CD4-positive, alpha-beta T cell treated with Interleukin-15 for 4 hours (primary cell): ENCODE measurements around the gene XRCC4.
"Not testable (repeated sequence)": the region's sequence is repeated elsewhere in the genome, so short reads cannot be mapped to it uniquely, and the experiment has no call there.

Experiments used
- DNase-seq: peaks from one replicate; pipeline ENCODE4 v3.0.0-alpha.2; 2020; ENCODE audit warnings: low spot score

XRCC4 gene

DNA sequence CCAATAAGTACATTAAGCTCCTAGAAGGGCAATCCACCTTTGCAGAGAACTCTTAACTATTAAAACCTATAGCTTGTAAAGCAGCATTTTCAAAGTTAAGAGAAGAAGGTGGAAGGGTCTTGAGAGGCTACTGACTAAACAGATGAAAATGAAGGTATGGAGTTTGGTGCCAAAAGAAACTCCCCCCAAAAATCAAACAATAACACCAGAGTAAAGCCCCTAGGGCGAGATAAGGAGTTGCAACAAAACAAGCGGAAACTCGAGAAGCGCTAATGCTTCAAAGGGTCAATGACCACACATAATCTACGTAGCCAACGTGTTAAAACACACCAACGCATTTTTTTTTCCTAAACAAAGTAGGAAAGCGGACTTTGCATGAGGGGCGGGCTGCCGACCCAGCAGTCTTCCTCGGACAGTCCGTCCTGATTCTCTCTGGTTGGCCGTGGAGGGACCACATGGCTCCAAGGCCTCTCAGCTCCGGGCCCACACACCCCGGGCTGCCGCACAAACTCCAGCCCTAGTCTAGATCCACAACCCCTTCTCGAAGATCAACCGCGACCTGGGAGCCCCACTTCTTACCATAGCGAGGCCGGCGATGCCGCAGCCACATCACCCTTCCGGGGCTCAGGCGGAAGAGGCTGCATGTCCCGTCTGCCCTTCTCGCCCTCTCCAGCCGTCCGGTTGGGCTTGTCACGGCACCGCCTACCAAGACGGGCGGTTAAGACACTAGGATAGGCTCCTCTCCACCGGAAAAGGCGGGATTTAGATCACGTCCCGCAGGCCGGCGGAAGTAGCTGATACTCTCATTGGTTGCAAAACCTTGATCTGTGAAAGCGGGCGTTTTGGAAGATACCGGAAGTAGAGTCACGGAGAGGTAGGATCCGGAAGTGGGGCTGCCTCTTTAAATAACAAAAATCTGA lies at the start of gene XRCC4, which contains the start of gene TMEM167A:
Gene XRCC4, plus strand, starts transcription at position 806 of the 920 bp plus-strand sequence. CDS start 27,373 bp downstream, outside the sequence.
Gene TMEM167A, minus strand, starts transcription at position 653 of the 920 bp plus-strand sequence. Its CDS starts 71 bp downstream, at position 582.
- DNase-seq: peak; percentile 96

DNA sequence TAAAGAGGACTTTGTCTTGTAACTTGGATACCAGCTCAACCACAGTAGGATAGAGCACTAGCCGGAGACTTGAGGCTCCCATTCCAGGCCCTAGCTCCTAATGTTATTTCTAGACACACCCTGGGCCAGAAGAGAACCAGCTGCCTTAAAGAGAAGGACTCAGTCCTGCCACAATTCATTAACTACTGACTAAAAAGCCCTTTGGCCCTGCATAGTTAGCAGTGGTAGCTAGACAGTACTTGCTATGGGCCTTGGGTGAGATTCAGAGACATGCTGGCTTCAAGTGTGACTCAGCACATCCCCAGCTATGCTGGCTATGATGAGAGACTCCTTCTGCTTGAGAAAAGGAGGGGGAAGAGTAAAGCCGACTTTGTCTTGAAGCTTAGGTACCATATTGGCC lies 47.4 kb upstream of the XRCC4 start:
- no peak for DNase-seq

DNA sequence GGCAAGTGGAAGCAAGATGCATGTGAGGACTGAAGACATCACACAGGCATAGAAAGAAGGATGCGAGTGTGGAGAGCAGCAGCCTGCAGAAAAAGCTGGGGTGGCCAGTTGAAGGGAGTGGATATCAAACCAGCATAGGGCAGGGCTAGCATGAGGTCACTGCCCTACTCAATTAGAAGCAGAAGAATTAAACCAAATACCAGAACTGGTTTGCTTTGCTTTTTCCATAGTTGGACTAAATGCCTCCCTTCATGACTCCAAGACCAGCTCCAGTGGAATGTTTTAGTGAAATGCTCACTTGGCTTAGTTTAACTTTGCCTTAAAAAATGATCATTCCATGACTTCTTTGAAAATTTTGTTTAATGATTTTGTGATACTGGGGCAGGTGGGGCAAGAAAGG lies 46.0 kb upstream of the XRCC4 start:
- DNase-seq: no peak

DNA sequence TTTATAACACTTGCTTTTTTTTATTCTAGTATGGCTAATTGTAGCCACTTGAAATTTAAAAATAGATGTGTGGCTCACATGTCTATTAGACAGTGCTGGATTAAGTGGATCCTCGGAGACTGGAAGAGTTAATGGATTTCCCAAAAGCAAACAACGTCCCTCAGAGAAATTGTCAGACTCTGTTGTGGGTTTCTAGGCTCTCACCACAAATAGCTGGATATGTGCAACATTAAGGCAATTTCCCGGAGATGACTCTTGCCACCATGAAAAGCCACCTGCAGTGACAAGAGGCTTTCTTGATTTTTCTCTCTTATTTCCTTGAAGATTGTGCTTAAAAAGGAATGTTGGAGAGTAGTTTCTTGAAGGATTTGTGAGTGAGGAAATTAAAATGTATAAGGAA lies 43.3 kb upstream of the XRCC4 start:
- no peak for DNase-seq

DNA sequence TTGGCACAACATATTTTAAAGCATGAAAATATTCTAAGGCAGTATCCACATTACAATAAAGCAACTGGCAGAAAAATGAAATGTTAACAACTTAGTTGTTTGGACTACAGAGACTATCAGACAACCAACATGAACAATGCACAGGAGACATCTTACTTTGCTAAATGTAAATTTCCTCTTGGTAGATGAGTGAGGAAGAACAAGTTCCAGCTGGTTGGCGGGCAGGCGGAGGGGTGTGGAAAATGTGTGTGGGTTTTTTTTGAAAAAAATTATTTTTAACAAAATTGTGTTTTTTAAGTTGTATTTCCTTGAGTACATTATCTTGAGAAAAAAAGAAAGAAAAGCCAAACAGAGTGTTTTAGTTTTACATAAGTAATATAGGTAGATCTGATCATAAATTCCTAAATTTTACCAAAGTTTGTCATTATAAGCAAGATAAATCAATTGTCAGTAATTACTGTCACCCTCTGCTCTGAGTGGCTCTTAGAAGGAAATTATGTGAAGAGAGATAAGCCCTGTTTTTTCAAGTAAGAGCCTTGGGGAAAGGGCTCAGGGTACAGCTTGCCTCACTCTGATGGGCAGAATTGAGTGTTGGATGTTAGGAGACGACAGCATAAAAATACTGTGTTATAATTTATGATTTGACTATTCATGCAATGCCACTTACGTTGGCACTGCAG lies 42.7 kb upstream of the XRCC4 start:
- no peak for DNase-seq

DNA sequence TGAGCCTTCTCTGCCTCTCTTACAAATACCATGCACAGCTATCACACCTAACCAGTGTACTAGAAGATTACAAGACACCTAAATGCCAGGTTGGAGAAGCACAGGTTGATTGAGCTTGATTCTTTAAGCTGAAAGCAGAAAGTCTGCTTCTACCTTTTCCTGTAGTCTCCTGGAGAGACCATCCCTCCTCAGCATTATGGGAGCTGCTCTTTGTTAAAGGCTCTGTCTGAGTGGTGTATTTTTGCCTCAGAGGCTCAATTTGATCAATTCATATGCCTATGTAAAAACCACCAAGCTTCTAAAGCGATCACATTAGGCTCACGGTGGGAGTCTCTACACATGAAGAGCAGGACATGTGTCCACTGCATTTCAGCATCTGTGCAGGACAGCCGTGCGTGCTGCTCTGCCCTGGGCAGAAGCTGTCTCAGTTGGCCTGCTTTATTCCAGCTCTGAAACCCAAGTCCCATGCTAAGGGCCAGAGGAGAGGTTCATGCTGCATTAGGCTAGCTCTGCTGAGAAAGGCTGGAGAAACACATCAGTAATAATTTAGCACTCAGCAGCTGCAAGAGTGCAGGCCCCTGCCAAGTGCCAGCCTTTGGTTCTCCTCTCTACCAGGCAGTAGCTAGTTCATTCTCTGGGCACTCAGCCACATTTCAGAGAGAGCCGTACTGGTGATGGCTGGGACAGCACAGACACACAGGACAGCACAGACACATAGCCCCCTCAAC lies 41.8 kb upstream of the XRCC4 start:
- no peak for DNase-seq

DNA sequence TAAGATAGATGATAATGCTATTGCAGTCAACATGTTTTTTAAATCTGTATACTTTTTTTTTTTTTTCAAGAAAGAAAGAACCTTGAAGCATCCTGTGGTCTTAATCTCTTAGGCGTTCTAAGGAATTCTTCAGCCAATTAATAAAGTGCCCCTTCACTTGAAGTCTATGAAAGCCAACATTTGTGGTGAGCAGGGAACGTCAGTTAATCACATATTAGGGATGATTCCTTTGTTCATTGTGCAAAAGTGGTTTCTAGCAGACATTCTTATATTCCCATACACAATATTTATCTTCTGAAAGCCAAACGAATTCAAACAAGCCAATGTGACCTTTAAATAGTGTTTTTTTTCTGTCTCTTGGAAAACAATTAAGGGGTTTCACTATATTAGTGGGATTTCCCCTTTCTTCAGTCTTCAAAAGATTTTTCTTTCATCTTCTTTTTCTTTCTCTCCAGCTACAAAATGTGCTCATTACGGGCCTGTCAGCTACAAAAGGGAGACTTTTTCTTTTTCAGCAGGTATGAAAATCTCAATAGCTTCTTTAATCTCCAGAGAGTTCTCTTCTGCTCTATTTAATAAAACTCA lies 40.3 kb upstream of the XRCC4 start:
- DNase-seq: no peak

DNA sequence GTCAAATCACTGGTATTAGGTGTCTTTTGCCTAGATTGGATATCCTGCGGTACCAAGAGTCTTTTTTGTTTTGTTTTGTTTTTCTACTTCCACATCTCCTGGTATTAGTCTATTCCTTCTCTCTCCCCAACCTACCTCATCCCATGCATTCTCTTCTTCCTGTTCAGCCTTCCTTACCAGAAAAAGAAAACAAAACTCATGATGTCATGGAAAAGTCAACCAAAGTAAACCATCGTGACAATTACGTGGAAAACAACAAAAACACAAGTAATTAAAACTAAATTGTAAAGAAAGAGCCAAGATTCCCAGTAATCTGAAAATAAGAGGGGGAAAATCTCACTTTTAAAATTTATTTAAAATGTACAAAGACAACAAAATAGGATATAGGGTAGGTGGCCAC lies 38.4 kb upstream of the XRCC4 start:
- DNase-seq: no peak

DNA sequence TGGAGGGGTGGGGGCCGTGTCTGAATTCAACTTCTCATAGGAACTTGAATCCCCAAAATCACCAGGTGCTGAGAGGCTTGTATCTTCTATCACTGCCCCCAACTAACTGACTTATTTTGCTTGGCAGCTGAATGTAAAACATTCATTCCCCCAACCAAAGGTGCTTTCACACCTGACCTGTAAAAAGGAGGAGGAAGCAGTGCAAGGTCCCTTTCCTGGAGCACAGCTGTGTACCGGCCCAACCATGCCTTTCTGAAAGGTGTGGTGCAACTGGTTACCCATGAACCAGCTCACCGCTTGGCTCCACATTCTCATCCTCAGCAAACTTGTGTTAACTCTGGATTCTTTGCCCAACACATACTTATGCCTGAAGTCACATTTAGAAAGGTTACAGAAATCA lies 34.8 kb upstream of the XRCC4 start:
- no peak for DNase-seq

DNA sequence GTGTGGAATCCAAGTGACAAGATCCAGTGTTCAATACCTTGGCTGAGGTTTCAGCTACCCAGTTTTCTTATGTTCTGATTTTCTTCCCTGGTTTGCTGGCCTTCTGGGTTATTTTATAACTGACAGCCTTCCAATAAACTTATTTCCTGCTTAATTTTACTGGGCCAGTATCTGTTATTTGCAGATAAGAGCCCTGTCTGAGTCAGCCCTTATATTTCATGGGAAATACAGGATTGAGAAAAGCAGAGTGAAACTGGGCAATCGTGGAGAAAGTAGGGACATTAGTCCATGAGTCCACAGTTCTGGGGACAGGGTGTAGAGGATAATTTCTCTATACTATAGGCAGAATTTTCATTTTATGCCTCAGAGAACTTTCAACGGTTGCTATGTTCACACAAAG lies 32.4 kb upstream of the XRCC4 start:
- no peak for DNase-seq

DNA sequence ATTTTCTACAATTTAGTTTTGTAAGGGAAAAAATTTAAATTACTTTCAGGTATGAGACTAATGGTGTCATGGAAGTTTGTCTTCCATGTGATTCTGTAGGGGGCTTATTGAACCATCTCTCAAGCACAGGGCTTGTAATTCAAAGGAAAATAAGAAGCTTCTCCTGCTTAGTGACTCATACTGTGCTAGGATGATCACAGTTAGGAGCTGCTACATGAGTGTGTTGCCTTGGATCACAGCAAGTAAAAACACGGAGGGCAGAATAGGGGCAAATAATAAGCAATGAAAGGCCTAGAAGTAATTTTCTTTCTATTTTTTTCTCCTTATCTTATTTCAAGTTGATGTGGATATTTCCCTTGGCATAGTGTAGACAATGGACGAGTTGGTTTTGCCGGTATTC lies 29.1 kb upstream of the XRCC4 start:
- DNase-seq: no peak

DNA sequence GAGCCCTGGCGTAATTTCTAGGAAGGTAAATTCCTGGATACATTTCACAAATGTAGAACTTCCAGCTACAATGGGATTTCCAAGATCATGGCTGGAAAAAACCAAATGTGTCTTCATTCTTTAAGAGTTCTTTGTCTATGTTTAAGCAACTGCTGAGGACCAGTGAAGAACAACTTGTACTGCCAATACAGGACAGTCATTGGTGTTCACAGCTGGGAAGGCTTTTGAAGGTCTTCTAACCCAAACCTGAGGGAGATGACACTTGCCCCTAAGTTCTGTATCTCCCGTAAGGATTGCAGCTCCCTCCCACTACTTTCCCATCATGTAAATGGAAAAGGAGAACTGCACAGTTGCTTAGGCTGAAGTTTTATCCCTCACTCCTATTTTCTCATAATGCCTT lies 28.5 kb upstream of the XRCC4 start:
- no peak for DNase-seq

DNA sequence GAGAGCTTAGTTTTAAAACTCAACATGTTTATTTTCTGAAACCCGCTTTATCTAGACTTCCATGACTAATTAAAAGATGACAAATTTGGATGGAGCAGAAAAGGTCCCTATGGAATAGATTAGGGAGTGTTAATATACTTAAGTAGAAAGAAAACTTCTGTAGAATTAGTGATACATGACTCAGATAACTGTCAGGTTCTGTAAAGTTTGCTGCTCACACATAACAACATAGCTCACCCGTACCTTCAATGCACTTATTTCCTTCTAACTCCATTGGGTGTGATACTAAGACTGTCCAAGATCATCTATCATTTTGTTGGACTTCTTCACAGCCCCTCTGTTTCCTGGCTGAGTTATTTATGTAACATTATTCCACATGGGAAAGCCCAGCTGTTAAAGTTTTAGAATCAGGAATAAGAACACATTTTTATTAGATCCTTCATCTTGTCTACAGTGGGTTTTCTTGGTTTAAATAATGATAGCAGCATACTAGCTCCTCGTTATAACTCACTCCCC lies 27.9 kb upstream of the XRCC4 start:
- DNase-seq: no peak

DNA sequence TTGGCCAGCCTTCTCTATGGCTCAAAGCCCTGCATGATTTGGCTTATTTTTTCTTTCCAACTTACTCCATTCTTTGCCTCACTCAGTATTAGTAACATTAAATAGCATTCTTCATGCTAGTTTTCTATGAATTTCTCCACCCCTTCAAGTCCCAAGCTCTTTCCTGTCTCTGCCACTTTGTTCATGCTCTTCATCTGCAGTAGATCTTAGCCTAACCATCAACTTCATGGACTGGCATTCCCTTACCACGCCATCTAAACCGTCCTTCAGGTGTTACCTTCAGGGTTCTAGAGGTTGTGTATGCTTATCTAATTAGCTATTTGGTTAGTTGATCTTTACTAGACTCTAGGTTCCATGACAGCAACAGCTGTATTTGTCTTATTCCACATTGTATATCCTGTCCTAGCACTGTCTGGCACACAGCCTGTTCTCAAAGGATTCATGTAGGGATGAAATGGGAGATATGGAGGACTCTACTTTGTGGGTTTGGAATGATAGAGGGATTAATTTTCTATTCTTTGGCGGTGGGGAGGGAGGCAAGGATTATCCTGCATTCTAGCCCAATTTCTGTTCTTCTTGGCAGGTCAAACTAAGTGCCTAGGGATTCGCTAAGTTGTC lies 26.5 kb upstream of the XRCC4 start:
- DNase-seq: no peak

DNA sequence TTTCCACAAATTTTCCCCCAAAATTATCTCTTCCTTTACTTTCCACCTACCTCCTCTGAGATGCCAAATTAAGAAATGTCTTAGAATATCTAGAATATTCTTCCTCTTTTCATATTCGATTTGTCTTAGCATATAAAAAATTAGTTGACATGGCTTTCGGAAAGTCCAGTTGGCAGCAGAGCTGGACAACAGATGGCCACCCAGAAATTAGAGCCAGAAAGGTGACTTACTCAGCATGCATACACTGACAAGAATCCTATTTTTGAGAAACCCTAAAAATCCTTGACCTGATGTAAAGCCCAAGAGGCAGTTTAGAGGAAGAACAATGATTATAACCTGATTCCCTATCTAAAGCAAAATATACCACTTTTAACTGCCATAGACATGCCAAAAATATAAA lies 22.2 kb upstream of the XRCC4 start:
- DNase-seq: no peak

DNA sequence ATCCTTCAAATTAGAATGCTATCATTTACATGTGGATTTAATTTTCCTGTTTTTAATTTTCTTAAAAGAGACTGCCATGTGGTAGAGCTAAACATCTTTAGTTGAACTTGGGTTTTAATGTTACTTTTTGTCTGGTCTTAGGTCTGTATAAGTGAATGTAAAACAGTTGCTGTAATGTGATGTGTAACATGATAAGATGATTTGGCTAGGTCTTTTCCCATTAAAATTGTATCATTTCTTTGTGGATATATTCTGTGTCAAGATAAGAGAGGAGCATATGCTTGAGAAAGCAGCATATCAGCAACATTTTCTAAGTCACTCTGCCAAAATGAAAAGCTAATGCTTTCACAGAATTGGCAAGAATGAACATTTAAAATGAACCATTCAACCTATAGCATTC lies 18.6 kb upstream of the XRCC4 start:
- no peak for DNase-seq

DNA sequence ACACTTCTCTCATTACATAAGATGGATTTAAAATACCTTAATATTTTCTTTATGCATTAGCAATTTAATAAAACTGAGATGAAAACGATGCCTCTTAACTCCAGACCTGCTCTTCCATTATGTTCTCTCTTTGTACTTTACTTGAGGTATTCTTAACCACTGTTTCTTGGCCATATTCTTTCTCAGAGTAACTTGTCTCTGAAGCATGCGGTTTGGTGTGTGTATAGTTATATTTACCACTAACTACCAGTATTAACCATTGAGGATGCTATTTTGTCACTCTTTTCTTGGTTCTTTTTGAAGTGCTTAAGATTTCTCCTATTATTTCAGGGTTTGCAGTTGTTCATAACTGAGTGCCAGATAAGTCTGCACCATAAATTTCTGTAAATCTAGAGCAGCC lies 18.0 kb upstream of the XRCC4 start:
- no peak for DNase-seq

DNA sequence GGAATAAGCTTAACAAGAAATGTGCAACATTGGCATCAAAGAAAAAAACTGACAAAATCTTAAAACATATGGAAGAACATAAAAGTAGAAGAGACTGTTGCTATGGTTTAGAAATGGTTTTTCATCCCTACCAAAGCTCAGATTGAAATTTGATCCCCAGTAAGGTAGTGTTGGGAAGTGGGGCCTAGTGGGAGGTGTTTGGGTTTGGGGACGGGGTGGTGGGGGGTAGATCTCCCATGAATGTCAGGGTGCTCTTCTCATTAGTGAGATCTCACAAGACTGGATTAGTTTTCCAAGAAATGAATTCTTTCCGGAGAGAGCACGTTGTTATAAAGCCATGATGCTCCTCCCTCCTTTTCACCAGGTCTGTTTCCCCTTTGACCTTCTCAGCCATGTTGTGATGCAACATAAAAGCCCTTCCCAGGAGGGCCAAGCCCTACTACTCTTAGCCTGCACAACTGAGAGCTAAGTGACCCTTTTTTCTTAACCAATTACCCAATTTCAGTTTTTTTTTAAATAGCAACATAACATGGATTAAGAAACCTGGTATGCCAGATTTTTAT lies 10.7 kb upstream of the XRCC4 start:
- DNase-seq: no peak

DNA sequence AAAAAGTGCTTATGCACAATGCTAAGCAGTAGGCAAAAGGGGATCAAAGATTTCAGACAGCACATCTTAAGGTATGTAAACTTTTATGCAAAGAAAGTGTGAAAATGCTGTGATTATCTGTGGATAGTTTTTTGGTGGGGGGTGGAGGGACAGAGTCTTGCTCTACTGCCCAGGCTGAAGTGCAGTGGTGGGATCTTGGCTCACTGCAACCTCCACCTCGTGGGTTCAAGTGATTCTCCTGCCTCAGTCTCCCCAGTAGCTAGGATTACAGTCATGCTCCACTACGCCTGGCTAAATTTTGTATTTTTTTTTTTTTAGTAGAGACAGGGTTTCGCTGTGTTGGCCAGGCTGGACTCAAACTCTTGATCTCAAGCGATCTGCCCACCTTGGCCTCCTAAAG lies 10.0 kb upstream of the XRCC4 start:
- not testable (repeated sequence) for DNase-seq

DNA sequence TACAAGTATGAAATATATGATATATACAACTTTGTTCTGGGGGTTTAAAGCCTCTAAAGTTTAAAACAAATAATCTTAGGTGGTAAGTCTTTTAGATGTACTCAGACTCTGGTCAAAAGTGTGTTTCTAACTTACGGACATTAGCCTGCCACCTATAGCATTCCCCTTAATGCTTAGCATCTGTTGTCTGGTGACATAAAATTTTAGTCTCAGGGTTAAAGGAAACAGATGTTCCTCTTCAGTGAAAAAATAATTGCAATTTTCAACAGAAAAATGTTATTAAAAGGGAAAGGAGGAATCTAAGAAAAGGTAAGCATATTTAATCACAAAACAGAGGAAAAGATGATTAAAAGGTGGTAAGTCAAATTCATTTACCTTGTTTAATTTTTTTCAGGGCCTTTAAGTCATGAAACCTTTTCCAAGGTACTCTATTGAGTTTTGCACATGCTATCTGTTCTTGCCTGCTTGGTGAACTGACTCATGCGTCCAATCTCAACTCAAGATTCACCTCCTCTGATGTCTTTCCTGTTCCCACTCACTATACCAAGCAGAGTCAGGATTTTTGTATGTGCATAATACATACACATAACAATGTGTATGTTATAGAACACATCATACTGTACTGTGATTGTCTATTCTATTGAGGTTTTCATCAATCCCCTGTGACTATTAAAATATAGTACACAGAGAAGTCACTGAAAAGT lies 8.1 kb upstream of the XRCC4 start:
- DNase-seq: no peak
